Retinal pigment epithelial cell (primary cell): ENCODE measurements around the gene WWOX.

Experiments
- DNase-seq: peaks from one replicate; pipeline ENCODE4 v3.0.0-alpha.2; 2010; ENCODE audit warnings: low read depth
- H3K4me3 ChIP-seq: 2 replicates; pipeline ENCODE4 v1.5.1; 2011; ENCODE audit warnings: mild to moderate bottlenecking, low read length, control low read depth, moderate library complexity
- TF ChIP-seq, protein P1 (sequence below): conservative IDR thresholded peaks from 2 replicates; pipeline ENCODE4 v1.5.1; 2011; ENCODE audit warnings: low read depth, low read length, control low read depth, inconsistent platforms

The WWOX gene

DNA sequence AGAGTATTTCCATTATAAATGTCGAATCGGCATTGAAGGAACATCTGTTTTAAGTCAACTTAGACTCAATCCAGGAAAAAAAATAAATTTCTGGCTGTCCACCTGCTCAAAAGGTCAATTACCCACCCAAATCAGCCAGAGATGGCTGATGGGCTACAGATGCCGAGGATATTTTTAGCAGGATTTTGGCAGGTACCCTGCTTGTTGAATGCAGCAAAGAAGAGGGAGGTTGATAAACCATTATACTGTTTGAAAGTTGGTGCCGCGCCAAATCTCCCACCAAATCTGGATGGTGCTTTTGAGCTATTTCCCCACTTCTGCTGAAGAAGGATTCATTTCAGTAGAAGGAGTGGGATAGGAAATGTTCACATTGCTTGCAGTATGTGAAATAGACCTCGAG, 963.4 kb downstream of the WWOX start:
- DNase-seq = no peak
- H3K4me3 ChIP-seq = no peak overlapping the region
- TF ChIP-seq, protein P1, sequence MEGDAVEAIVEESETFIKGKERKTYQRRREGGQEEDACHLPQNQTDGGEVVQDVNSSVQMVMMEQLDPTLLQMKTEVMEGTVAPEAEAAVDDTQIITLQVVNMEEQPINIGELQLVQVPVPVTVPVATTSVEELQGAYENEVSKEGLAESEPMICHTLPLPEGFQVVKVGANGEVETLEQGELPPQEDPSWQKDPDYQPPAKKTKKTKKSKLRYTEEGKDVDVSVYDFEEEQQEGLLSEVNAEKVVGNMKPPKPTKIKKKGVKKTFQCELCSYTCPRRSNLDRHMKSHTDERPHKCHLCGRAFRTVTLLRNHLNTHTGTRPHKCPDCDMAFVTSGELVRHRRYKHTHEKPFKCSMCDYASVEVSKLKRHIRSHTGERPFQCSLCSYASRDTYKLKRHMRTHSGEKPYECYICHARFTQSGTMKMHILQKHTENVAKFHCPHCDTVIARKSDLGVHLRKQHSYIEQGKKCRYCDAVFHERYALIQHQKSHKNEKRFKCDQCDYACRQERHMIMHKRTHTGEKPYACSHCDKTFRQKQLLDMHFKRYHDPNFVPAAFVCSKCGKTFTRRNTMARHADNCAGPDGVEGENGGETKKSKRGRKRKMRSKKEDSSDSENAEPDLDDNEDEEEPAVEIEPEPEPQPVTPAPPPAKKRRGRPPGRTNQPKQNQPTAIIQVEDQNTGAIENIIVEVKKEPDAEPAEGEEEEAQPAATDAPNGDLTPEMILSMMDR = no peak

DNA sequence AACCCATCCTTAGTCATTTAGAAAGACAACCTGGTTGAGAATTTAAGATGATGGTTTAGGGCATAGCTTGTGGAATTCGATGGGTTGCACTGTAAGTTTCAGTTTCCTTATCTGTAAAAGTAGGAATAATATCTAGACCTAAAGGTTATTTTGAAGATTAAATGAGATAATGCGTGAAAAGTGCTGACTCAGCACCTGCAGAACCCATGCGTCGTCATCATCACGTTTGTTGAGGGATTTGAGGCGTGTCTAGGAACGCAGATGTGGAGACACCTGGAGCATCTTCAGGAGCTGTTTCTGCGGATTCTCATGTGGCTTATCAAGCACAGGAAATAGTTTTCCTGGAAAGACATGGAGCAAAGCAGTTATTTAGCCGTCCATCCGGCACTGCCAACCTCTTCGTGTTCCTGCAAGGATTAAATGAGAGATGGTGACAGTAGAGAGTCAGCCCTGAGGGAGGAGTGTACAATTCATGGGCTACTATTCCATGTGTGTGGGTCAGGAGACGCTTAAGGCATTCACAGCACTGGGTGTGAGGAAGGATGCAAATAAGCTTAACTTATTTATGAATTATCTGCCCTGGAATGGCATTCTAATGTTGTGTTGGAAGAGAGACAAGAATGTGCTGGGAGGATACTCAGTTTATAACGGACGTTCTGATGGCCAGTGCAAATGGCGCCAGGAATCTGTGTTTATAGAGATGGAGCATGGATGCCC, 965.0 kb downstream of the WWOX start:
- H3K4me3 ChIP-seq = no peak overlapping the region
- no peak for DNase-seq
- TF ChIP-seq, protein P1 = no peak

DNA sequence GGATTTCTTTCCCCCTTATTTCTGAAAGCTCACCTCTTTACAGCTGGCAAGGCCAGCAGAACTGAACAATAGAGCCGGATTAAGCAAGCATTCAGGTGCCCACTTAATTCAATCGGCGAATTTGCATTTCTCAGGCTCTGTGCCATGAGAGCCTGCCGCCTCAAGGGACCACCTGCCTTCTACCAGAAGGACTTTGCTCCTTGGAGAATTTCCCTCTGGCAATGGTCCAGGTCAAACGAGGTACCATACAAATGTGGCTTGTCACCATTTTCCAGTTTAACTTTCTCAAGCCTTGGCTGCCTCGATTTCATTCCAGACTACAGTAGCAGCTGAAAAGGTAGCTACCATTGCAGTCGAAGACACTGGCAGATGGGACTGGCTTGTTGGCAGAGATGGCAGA, 967.1 kb downstream of the WWOX start:
- TF ChIP-seq, protein P1 = no peak
- no peak for DNase-seq
- no peak overlapping the region for H3K4me3 ChIP-seq

DNA sequence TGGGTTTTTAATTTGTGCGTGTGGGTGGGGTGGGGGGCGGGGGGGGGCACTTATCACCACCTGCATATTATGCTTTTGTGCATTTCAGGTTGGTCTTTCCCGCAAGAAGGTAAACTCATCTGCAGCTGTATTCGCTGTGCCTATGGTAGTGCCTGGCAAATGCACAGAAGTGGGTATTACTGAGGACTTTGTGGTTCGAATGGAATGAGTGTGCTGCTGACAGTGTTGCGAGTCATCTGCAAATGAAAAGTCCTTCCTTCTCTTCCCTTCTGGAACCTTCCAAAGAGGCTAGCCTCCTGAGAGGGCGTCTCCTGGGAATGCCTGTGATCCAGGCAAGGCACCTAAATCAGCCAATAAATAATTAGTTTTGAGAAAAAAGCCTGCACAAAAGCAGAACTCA, 968.1 kb downstream of the WWOX start:
- TF ChIP-seq, protein P1 = no peak
- no peak overlapping the region for H3K4me3 ChIP-seq
- DNase-seq = no peak

DNA sequence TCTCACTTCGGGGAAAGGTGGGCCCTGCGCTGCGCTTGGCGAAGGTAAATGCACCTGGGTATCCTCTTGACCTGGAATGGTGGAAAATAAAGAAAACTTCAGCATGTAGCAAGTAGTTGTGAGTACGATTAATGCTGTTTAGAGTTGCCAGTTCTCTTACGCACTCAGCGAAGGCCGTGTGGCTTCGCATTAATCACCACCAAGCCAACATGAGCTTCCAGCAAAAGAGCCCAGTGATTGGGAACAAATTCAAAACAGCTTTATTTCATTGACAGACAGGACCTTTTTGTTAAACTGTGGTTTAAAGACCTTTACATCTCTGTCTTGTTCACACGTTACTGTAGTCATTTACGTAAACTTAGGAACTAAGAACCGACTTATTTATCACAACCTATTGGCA, 969.7 kb downstream of the WWOX start:
- no peak for DNase-seq
- H3K4me3 ChIP-seq = no peak overlapping the region
- TF ChIP-seq, protein P1 = no peak

DNA sequence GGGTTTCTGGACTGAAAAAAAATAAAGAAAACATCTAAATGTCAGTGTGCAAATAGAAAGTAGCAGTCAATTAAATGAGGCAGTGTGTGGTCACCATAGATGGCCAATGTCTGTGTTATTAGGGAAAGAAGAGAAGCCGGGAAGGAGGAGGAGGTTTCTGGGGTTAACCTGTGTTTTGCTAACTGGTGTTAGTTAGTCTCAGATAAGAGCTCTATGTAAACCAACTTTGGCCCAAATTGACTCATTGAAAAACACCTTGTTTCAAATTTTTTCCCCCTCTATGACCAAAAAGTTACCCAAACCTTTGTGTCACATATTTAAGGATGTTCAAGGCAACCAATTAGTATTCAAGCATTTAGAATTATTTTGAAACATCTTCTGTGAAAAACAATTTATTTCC, 970.2 kb downstream of the WWOX start:
- no peak for DNase-seq
- H3K4me3 ChIP-seq = no peak overlapping the region
- TF ChIP-seq, protein P1 = no peak

DNA sequence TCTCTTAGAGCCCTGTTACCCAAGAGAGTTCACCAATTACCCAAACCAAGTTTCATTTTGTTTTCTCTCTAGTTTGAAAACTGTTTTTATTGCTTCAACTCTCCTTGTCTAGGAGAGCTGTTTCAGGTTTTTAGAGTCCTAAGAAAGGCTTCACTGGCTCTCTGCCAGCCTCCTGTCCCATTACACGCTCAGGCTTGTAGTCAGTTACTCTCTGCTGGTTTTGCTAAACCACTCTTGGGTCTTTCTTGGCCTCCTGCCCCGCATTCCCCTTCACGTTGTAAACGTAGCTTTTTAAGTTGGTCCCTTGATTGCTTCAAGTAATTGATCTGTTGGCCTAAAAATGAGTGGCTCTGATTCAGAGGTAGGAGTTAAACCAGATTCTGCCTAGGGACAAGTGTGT, 972.0 kb downstream of the WWOX start:
- DNase-seq = no peak
- TF ChIP-seq, protein P1 = no peak
- no peak overlapping the region for H3K4me3 ChIP-seq
